ENCODE results near the gene FBL. TPM values are rescaled to one million over a fixed set of nuclear protein-coding genes. Genes with fewer than 3 reads are reported as not detected.

Gene FBL
- total RNA-seq, 1 experiment from 2014 or later = 186 TPM

- DNase-seq (no peak), ATAC-seq (no peak)
- Histone ChIP-seq H2AFZ (ENCODE audit: low read length) (no peak overlapping the region), H4K20me1 (ENCODE audit: low read length) (no peaks in the 10 kb centered on the region), H3F3A (ENCODE audit: low read length, unreplicated experiment) (no peaks in the 10 kb centered on the region), H3K9me3 (ENCODE audit: low read length) (no peaks in the 10 kb centered on the region), H3K79me2 (ENCODE audit: low read length) (no peaks in the 10 kb centered on the region), H3K27me3 (ENCODE audit: low read length) (peaks cover 27% of the 10 kb centered on the region), H3K9me2 (replicated peaks; ENCODE audit: low read length) (no peaks in the 10 kb centered on the region), H3K36me3 (ENCODE audit: low read depth, low read length) (no peaks in the 10 kb centered on the region; the same call in 1 of the 2 replicates), H3K4me2 (ENCODE audit: low read length) (no peak overlapping the region), H3K27ac (ENCODE audit: low read length) (no peak overlapping the region), H3K4me3 (ENCODE audit: low read length) (no peak overlapping the region), H3K4me1 (ENCODE audit: insufficient read depth, low read length) (no peaks in the 10 kb centered on the region), H3K9ac (ENCODE audit: low read length) (no peak overlapping the region)
- no peak for TF ChIP-seq CTCF (conservative IDR thresholded peaks at IDR 0.05; ENCODE audit: low read depth, low read length)
- TF ChIP-seq EZH2 (IDR thresholded peaks at IDR 0.05; ENCODE audit: low read length, unreplicated experiment) = no peak
- TF ChIP-seq EZH2phosphoT487 (IDR thresholded peaks at IDR 0.05; ENCODE audit: borderline replicate concordance, low read length) = no peak
- BruUV-seq (replicated peaks) = no TSS peak
- intact Hi-C loops (cut with micrococcal nuclease) = no loop called here
- POLR2A ChIA-PET (ENCODE audit: unreplicated experiment) = no interaction called here
- CTCF ChIA-PET = no interaction called here
Measured at GRCh38 chr19:39797083-39797482, 49.1 kb downstream of the FBL start.

- no peak overlapping the region for H3K4me2 ChIP-seq (ENCODE audit: low read length)
- H3K79me2 ChIP-seq (ENCODE audit: low read length) = no peaks in the 10 kb centered on the region
- intact Hi-C loops (cut with micrococcal nuclease) = no loop called here
- POLR2A ChIA-PET (ENCODE audit: unreplicated experiment) = no interaction called here
- H3K9ac ChIP-seq (ENCODE audit: low read length) = no peak overlapping the region
- H3K36me3 ChIP-seq (ENCODE audit: low read depth, low read length) = no peaks in the 10 kb centered on the region; the same call in 1 of the 2 replicates
- TF ChIP-seq CTCF (conservative IDR thresholded peaks at IDR 0.05; ENCODE audit: low read depth, low read length) (no peak), EZH2 (IDR thresholded peaks at IDR 0.05; ENCODE audit: low read length, unreplicated experiment) (no peak), EZH2phosphoT487 (IDR thresholded peaks at IDR 0.05; ENCODE audit: borderline replicate concordance, low read length) (no peak)
- no peaks in the 10 kb centered on the region for H3K9me2 ChIP-seq (replicated peaks; ENCODE audit: low read length)
- no TSS peak for BruUV-seq (replicated peaks)
- no peak overlapping the region for H2AFZ ChIP-seq (ENCODE audit: low read length)
- H4K20me1 ChIP-seq (ENCODE audit: low read length) = no peaks in the 10 kb centered on the region
- no peak overlapping the region for H3K27ac ChIP-seq (ENCODE audit: low read length)
- no peaks in the 10 kb centered on the region for H3K4me1 ChIP-seq (ENCODE audit: insufficient read depth, low read length)
- CTCF ChIA-PET = no interaction called here
- peaks cover 27% of the 10 kb centered on the region for H3K27me3 ChIP-seq (ENCODE audit: low read length)
- ATAC-seq (no peak), DNase-seq (no peak)
- no peaks in the 10 kb centered on the region for H3F3A ChIP-seq (ENCODE audit: low read length, unreplicated experiment)
- no peak overlapping the region for H3K4me3 ChIP-seq (ENCODE audit: low read length)
- no peaks in the 10 kb centered on the region for H3K9me3 ChIP-seq (ENCODE audit: low read length)
Measured at GRCh38 chr19:39796000-39796498, 50.1 kb downstream of the FBL start.

- Histone ChIP-seq H3K4me2 (ENCODE audit: low read length) (no peak overlapping the region), H3K9me2 (replicated peaks; ENCODE audit: low read length) (no peaks in the 10 kb centered on the region), H3K4me1 (ENCODE audit: insufficient read depth, low read length) (no peaks in the 10 kb centered on the region), H3K9me3 (ENCODE audit: low read length) (no peaks in the 10 kb centered on the region), H3K27me3 (ENCODE audit: low read length) (peaks cover 27% of the 10 kb centered on the region), H3F3A (ENCODE audit: low read length, unreplicated experiment) (no peaks in the 10 kb centered on the region), H3K27ac (ENCODE audit: low read length) (no peak overlapping the region), H3K79me2 (ENCODE audit: low read length) (no peaks in the 10 kb centered on the region), H3K9ac (ENCODE audit: low read length) (no peak overlapping the region), H3K4me3 (ENCODE audit: low read length) (no peak overlapping the region), H3K36me3 (ENCODE audit: low read depth, low read length) (no peaks in the 10 kb centered on the region; the same call in 1 of the 2 replicates), H4K20me1 (ENCODE audit: low read length) (no peaks in the 10 kb centered on the region), H2AFZ (ENCODE audit: low read length) (no peak overlapping the region)
- TF ChIP-seq EZH2phosphoT487 (IDR thresholded peaks at IDR 0.05; ENCODE audit: borderline replicate concordance, low read length) = no peak
- TF ChIP-seq EZH2 (IDR thresholded peaks at IDR 0.05; ENCODE audit: low read length, unreplicated experiment) = no peak
- TF ChIP-seq CTCF (conservative IDR thresholded peaks at IDR 0.05; ENCODE audit: low read depth, low read length) = no peak
- ATAC-seq (no peak), DNase-seq (peak; percentile 34)
- ChIA-PET CTCF (no interaction called here), POLR2A (ENCODE audit: unreplicated experiment) (no interaction called here)
- intact Hi-C loops (cut with micrococcal nuclease) = no loop called here
- BruUV-seq (replicated peaks) = no TSS peak
Measured at GRCh38 chr19:39795001-39795400, 51.2 kb downstream of the FBL start.

Data from PC-3 (cell line).